Activated T-helper 17 cell treated with anti-CD3 and anti-CD28 coated beads, Interleukin-2, amount 50 U/mL, for 72 hours (primary cell): ENCODE data around the gene MID2. TPM values are rescaled to one million over a fixed set of nuclear protein-coding genes. Genes with fewer than 3 reads are reported as not detected.
"Not testable (repeated sequence)": the region's sequence is repeated elsewhere in the genome, so short reads cannot be mapped to it uniquely, and the experiment has no call there.

Experiments used
- ATAC-seq: fragments of 150-1000 bp; cut with Tn5 transposase; replicated peaks from 2 replicates; pipeline ENCODE4 v1.10.0; 2021; ENCODE audit warnings: mild to moderate bottlenecking, moderate library complexity
- H3K27ac Mint-ChIP-seq: one replicate; pipeline ENCODE4 v1.8.0; 2022; ENCODE audit warnings: mixed read lengths
- H3K27me3 Mint-ChIP-seq: one replicate; pipeline ENCODE4 v1.8.0; 2022; ENCODE audit warnings: mixed read lengths
- H3K36me3 Mint-ChIP-seq: one replicate; pipeline ENCODE4 v1.8.0; 2022; ENCODE audit warnings: low read depth, mild to moderate bottlenecking, mixed read lengths
- H3K4me1 Mint-ChIP-seq: one replicate; pipeline ENCODE4 v1.8.0; 2022; ENCODE audit warnings: mixed read lengths
- H3K4me3 Mint-ChIP-seq: one replicate; pipeline ENCODE4 v1.8.0; 2022; ENCODE audit warnings: mild to moderate bottlenecking, mixed read lengths
- H3K9me3 Mint-ChIP-seq: one replicate; pipeline ENCODE4 v1.8.0; 2022; ENCODE audit warnings: mixed read lengths
- total RNA-seq, 2 donors: library from RNA; stranded (reverse); gene quantifications; one replicate each; pipeline ENCODE4 v1.2.3, GENCODE V29; 2022

Gene MID2
- total RNA-seq, 2 donors from 2014 or later = 4.2 to 7.1 TPM

GRCh38 chrX:107857041-107857440 lies 31.4 kb downstream of the MID2 start:
- peaks cover 57% of the 10 kb centered on the region for H3K36me3 Mint-ChIP-seq
- not testable (repeated sequence) for H3K27ac Mint-ChIP-seq, H3K4me3 Mint-ChIP-seq, H3K4me1 Mint-ChIP-seq, ATAC-seq, H3K9me3 Mint-ChIP-seq, H3K27me3 Mint-ChIP-seq

GRCh38 chrX:107857837-107858236 lies 32.2 kb downstream of the MID2 start:
- Mint-ChIP-seq H3K9me3 (no peaks in the 10 kb centered on the region), H3K4me3 (no peak overlapping the region), H3K36me3 (peaks cover 51% of the 10 kb centered on the region), H3K27me3 (no peaks in the 10 kb centered on the region), H3K27ac (no peak overlapping the region), H3K4me1 (no peaks in the 10 kb centered on the region)
- no peak for ATAC-seq

- Mint-ChIP-seq H3K27ac (no peak overlapping the region), H3K9me3 (no peaks in the 10 kb centered on the region), H3K4me1 (no peaks in the 10 kb centered on the region), H3K36me3 (peaks cover 41% of the 10 kb centered on the region), H3K4me3 (no peak overlapping the region), H3K27me3 (no peaks in the 10 kb centered on the region)
- no peak for ATAC-seq
Observed at GRCh38 chrX:107861056-107861455, 35.4 kb downstream of the MID2 start.

- no peak for ATAC-seq
- H3K27me3 Mint-ChIP-seq = no peaks in the 10 kb centered on the region
- no peak overlapping the region for H3K27ac Mint-ChIP-seq
- no peaks in the 10 kb centered on the region for H3K4me1 Mint-ChIP-seq
- H3K4me3 Mint-ChIP-seq = no peak overlapping the region
- H3K36me3 Mint-ChIP-seq = no peaks in the 10 kb centered on the region
- no peaks in the 10 kb centered on the region for H3K9me3 Mint-ChIP-seq
Observed at GRCh38 chrX:107871136-107871535, 45.5 kb downstream of the MID2 start.

DNA sequence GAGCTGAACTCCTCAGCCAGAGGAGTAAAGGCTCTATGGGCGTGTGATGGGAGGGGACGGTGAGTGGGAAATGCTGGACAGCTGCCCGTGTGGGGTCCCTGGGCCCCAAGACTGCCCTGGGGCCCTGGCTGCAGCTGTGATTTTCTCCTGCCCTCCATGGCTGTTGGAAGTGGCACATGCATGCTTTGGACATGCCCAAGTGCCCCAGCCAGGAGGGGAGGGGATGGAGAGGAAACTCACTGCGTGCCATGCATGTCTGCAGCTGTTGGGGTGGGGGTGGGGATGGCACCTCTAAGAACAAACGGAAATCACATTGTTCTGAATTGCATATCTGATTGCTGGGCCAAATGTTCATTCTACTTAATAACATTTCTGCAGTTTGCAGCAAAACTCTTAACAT lies 52.4 kb downstream of the MID2 start:
- no peaks in the 10 kb centered on the region for H3K9me3 Mint-ChIP-seq
- H3K27me3 Mint-ChIP-seq = no peaks in the 10 kb centered on the region

GRCh38 chrX:107880054-107880610 lies 54.5 kb downstream of the MID2 start:
- Mint-ChIP-seq H3K9me3 (no peaks in the 10 kb centered on the region), H3K36me3 (peaks cover 6% of the 10 kb centered on the region), H3K4me3 (no peak overlapping the region), H3K4me1 (no peaks in the 10 kb centered on the region), H3K27ac (no peak overlapping the region), H3K27me3 (no peaks in the 10 kb centered on the region)
- no peak for ATAC-seq

More for the DNA sequence above, 52.4 kb downstream of the MID2 start:
- no peaks in the 10 kb centered on the region for H3K4me1 Mint-ChIP-seq
- H3K27ac Mint-ChIP-seq = no peak overlapping the region
- no peak for ATAC-seq
- peaks cover 6% of the 10 kb centered on the region for H3K36me3 Mint-ChIP-seq
- H3K4me3 Mint-ChIP-seq = no peak overlapping the region

- Mint-ChIP-seq H3K27me3 (no peaks in the 10 kb centered on the region), H3K4me3 (no peak overlapping the region), H3K36me3 (peaks cover 5% of the 10 kb centered on the region), H3K4me1 (no peaks in the 10 kb centered on the region), H3K9me3 (peaks cover 4% of the 10 kb centered on the region), H3K27ac (no peak overlapping the region)
- ATAC-seq = peak; percentile 78
Observed at GRCh38 chrX:107894038-107894437, 68.4 kb downstream of the MID2 start.

GRCh38 chrX:107902721-107903120 lies 77.1 kb downstream of the MID2 start:
- no peak overlapping the region for H3K27ac Mint-ChIP-seq
- no peak overlapping the region for H3K4me3 Mint-ChIP-seq
- H3K4me1 Mint-ChIP-seq = no peaks in the 10 kb centered on the region
- peaks cover 35% of the 10 kb centered on the region for H3K36me3 Mint-ChIP-seq
- ATAC-seq = no peak
- no peaks in the 10 kb centered on the region for H3K27me3 Mint-ChIP-seq
- no peaks in the 10 kb centered on the region for H3K9me3 Mint-ChIP-seq

- Mint-ChIP-seq H3K9me3 (no peaks in the 10 kb centered on the region), H3K27ac (no peak overlapping the region), H3K4me3 (no peak overlapping the region), H3K36me3 (peaks cover 60% of the 10 kb centered on the region), H3K4me1 (no peaks in the 10 kb centered on the region), H3K27me3 (no peaks in the 10 kb centered on the region)
- no peak for ATAC-seq
Observed at GRCh38 chrX:107905366-107905765, 79.7 kb downstream of the MID2 start.

- Mint-ChIP-seq H3K27me3 (no peaks in the 10 kb centered on the region), H3K27ac (no peak overlapping the region), H3K4me3 (no peak overlapping the region), H3K36me3 (peaks cover 76% of the 10 kb centered on the region), H3K9me3 (no peaks in the 10 kb centered on the region), H3K4me1 (no peaks in the 10 kb centered on the region)
- ATAC-seq = no peak
Observed at GRCh38 chrX:107924136-107924746, 98.6 kb downstream of the MID2 start.

GRCh38 chrX:107934262-107934661 lies 108.6 kb downstream of the MID2 start:
- Mint-ChIP-seq H3K4me1 (no peaks in the 10 kb centered on the region), H3K27me3 (peaks cover 4% of the 10 kb centered on the region), H3K4me3 (no peak overlapping the region), H3K9me3 (no peaks in the 10 kb centered on the region), H3K36me3 (peaks cover 6% of the 10 kb centered on the region), H3K27ac (no peak overlapping the region)
- ATAC-seq = no peak

DNA sequence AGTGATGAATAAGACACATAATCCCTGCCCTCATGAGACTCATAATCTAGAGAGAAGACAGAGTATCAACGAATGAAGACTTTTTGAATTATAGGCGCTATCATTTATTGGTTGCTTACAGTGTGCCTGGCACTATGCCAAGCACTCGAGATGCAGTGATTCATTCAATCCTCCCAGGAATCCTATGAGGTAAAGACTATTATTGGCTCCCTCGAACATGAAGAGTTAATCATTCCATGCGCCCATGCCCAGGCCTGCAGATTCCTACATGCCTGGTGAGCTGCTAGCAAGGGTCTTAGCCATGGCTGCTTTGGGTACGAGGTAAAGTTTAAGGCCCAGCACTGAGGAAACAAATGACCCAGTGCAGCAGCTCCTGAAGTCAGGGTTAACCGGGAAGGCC lies 109.5 kb downstream of the MID2 start:
- no peaks in the 10 kb centered on the region for H3K9me3 Mint-ChIP-seq
- H3K4me3 Mint-ChIP-seq = no peak overlapping the region
- no peaks in the 10 kb centered on the region for H3K4me1 Mint-ChIP-seq
- H3K36me3 Mint-ChIP-seq = no peaks in the 10 kb centered on the region
- ATAC-seq = no peak
- H3K27ac Mint-ChIP-seq = no peak overlapping the region
- peaks cover 8% of the 10 kb centered on the region for H3K27me3 Mint-ChIP-seq

DNA sequence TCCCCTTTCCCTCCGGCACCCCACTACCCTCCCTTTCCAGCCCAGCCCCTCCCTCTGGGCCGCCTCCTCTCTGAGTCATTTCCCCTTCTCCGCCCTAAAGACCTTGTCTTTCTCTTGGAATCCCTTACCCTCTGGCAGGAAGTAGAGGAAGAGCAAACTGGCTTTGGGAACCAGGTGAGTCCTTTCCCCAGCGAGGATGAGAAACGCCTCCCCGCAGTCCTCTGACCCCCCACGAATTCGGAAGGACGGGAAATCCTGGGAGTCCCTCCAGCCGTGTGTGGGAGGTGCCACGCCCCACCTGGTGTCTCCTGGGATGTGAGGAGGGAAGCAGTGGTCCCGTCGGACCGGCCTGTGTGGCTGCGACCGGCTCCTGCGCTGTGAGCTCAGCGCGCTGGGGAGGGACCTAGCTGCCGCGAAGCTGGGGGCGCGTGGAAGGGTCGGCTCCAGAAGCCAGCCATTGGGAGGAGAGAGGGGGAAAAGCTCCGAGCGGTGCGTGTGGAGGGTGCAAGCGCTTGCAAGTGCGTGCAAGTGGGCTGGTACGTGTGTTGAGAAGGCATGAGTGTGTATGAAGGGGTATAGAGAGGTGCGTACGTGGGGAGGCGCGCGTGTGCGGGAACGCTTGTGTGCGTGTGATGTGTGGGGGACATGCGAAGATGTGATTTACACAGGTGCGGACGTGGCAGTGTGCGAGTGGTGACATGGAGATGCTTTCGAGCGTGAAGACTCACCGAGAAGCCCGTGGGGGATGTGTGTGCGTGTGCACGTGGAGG lies 110.2 kb downstream of the MID2 start:
- no peaks in the 10 kb centered on the region for H3K9me3 Mint-ChIP-seq
- H3K36me3 Mint-ChIP-seq = no peaks in the 10 kb centered on the region
- no peak overlapping the region for H3K27ac Mint-ChIP-seq
- no peak for ATAC-seq
- peaks cover 8% of the 10 kb centered on the region for H3K27me3 Mint-ChIP-seq
- H3K4me1 Mint-ChIP-seq = no peaks in the 10 kb centered on the region
- no peak overlapping the region for H3K4me3 Mint-ChIP-seq

DNA sequence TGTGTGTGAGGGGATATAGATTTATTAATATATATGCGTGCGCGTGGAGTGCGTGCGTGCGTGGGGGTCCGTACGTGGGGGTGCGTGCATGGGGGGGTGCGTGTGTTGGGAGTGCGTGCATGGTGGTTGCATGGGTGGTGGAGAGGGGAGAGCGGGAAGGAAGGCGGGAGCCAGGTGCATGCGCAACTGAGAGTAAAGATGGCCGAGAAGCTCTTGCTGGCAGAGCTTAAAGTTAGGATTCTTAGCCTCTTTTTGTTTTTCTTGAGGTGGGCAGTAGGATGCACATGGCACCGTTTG lies 110.7 kb downstream of the MID2 start:
- Mint-ChIP-seq H3K4me3 (no peak overlapping the region), H3K9me3 (no peaks in the 10 kb centered on the region), H3K27me3 (peaks cover 8% of the 10 kb centered on the region), H3K36me3 (no peaks in the 10 kb centered on the region), H3K27ac (no peak overlapping the region), H3K4me1 (no peaks in the 10 kb centered on the region)
- no peak for ATAC-seq

DNA sequence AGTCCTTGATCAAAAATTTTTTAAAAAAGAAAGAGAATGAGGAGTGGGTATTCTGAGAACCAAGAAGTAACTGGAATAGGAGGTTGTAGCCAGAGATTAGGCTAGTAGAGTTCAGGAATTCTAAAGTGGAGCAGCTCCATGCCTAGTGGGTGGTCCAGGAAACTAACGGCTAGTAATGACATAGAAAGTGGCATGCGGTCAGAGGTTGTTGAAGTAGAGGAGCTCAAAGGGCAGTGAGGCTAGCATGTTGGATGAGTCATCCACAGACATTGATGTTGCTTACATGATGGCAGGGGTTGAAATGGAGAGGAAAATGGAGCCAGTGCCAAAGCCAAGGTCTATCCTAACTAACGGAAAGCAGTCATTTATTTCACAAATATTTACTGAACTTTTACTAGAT lies 114.4 kb downstream of the MID2 start:
- Mint-ChIP-seq H3K27ac (no peak overlapping the region), H3K4me1 (no peaks in the 10 kb centered on the region), H3K4me3 (no peak overlapping the region), H3K27me3 (peaks cover 8% of the 10 kb centered on the region), H3K9me3 (no peaks in the 10 kb centered on the region), H3K36me3 (no peaks in the 10 kb centered on the region)
- ATAC-seq = no peak
